H9 (cell line): ENCODE data around the gene GGNBP2. TPM values are rescaled to one million over a fixed set of nuclear protein-coding genes. Genes with fewer than 3 reads are reported as not detected.

Experiments used
- DNase-seq: peaks from one replicate; pipeline ENCODE4 v3.0.0-alpha.2; 2017
- H2AFZ ChIP-seq: one replicate; pipeline ENCODE4 v1.6.1; 2013; ENCODE audit warnings: mild to moderate bottlenecking, low read length, control low read depth, moderate library complexity
- H2AK5ac ChIP-seq: 2 replicates; pipeline ENCODE4 v1.6.1; 2013; ENCODE audit warnings: low read length, control low read depth, mixed read lengths; ENCODE audit not compliant: insufficient read length
- H2BK120ac ChIP-seq: one replicate; pipeline ENCODE4 v1.6.1; 2013; ENCODE audit warnings: low read depth, mild to moderate bottlenecking, low read length, control low read depth, inconsistent platforms; ENCODE audit not compliant: poor library complexity, severe bottlenecking
- H2BK12ac ChIP-seq: 2 replicates; pipeline ENCODE4 v1.6.1; 2013; ENCODE audit warnings: low read length, control low read depth, mixed read lengths, low read depth; ENCODE audit not compliant: insufficient read length
- H2BK15ac ChIP-seq: 2 replicates; pipeline ENCODE4 v1.6.1; 2013; ENCODE audit warnings: low read depth, low read length, control low read depth
- H2BK20ac ChIP-seq: one replicate; pipeline ENCODE4 v1.6.1; 2013; ENCODE audit warnings: low read depth, mild to moderate bottlenecking, low read length, control low read depth, inconsistent platforms; ENCODE audit not compliant: poor library complexity, severe bottlenecking
- H2BK5ac ChIP-seq: 2 replicates; pipeline ENCODE4 v1.6.1; 2013; ENCODE audit warnings: low read length, control low read depth, mixed read lengths; ENCODE audit not compliant: insufficient read length
- H3K14ac ChIP-seq: 2 replicates; pipeline ENCODE4 v1.6.1; 2013; ENCODE audit warnings: low read length, control low read depth; ENCODE audit not compliant: insufficient read depth
- H3K18ac ChIP-seq: 2 replicates; pipeline ENCODE4 v1.6.1; 2013; ENCODE audit warnings: low read depth, mild to moderate bottlenecking, mixed read lengths, low read length, control low read depth; ENCODE audit not compliant: insufficient read length
- H3K23ac ChIP-seq: 2 replicates; pipeline ENCODE4 v1.6.1; 2013; ENCODE audit warnings: low read length, control low read depth, mixed read lengths, low read depth; ENCODE audit not compliant: insufficient read length
- H3K23me2 ChIP-seq: 2 replicates; pipeline ENCODE4 v1.6.1; 2013; ENCODE audit warnings: low read depth, mild to moderate bottlenecking, mixed read lengths, low read length, control low read depth; ENCODE audit not compliant: insufficient read length, poor library complexity, severe bottlenecking
- H3K27ac ChIP-seq: 2 replicates; pipeline ENCODE4 v1.5.1; 2013; ENCODE audit warnings: low read length, control low read depth, mixed read lengths, low read depth; ENCODE audit not compliant: insufficient read length
- H3K27me3 ChIP-seq: 2 replicates; pipeline ENCODE4 v1.6.1; 2013; ENCODE audit warnings: low read length, control low read depth, inconsistent platforms; ENCODE audit not compliant: insufficient read depth
- H3K4ac ChIP-seq: 2 replicates; pipeline ENCODE4 v1.6.1; 2013; ENCODE audit warnings: low read depth, mild to moderate bottlenecking, control low read depth, inconsistent platforms, low read length, moderate library complexity
- H3K4me1 ChIP-seq: 2 replicates; pipeline ENCODE4 v1.6.1; 2013; ENCODE audit warnings: low read length, control low read depth, inconsistent platforms; ENCODE audit not compliant: insufficient read depth
- H3K4me2 ChIP-seq: 2 replicates; pipeline ENCODE4 v1.6.1; 2013; ENCODE audit warnings: low read length, control low read depth, mixed read lengths; ENCODE audit not compliant: insufficient read length, insufficient read depth
- H3K56ac ChIP-seq: 2 replicates; pipeline ENCODE4 v1.6.1; 2013; ENCODE audit warnings: low read depth, mild to moderate bottlenecking, mixed read lengths, low read length, control low read depth; ENCODE audit not compliant: insufficient read length
- H3K79me1 ChIP-seq: 2 replicates; pipeline ENCODE4 v1.6.1; 2013; ENCODE audit warnings: low read depth, mild to moderate bottlenecking, moderate library complexity, low read length, control low read depth, inconsistent platforms; ENCODE audit not compliant: insufficient read depth, poor library complexity, severe bottlenecking
- H3K79me2 ChIP-seq: 2 replicates; pipeline ENCODE4 v1.6.1; 2013; ENCODE audit warnings: low read length, control low read depth, inconsistent platforms; ENCODE audit not compliant: insufficient read depth
- H3K9ac ChIP-seq: 2 replicates; pipeline ENCODE4 v1.6.1; 2013; ENCODE audit warnings: low read length, control low read depth, mixed read lengths; ENCODE audit not compliant: insufficient read length; ENCODE audit errors: extremely low read depth
- H3K9me3 ChIP-seq: one replicate; pipeline ENCODE4 v1.6.1; 2013; ENCODE audit warnings: low read depth, low read length, inconsistent platforms; ENCODE audit not compliant: control insufficient read depth
- H3T11ph ChIP-seq: one replicate; pipeline ENCODE4 v1.6.1; 2013; ENCODE audit warnings: mild to moderate bottlenecking, low read length, control low read depth, inconsistent platforms
- H4K20me1 ChIP-seq: one replicate; pipeline ENCODE4 v1.6.1; 2013; ENCODE audit not compliant: control insufficient read depth, insufficient read length, insufficient read depth
- H4K5ac ChIP-seq: 2 replicates; pipeline ENCODE4 v1.6.1; 2013; ENCODE audit warnings: low read depth, mild to moderate bottlenecking, mixed read lengths, low read length, control low read depth; ENCODE audit not compliant: insufficient read length
- H4K8ac ChIP-seq: replicated peaks from 2 replicates; pipeline ENCODE4 v1.6.1; 2013; ENCODE audit warnings: low read length, control low read depth, mixed read lengths, low read depth; ENCODE audit not compliant: insufficient read length
- H4K91ac ChIP-seq: 2 replicates; pipeline ENCODE4 v1.6.1; 2013; ENCODE audit warnings: low read depth, mild to moderate bottlenecking, moderate library complexity, mixed read lengths, low read length, control low read depth; ENCODE audit not compliant: insufficient read length
- H3K27ac Mint-ChIP-seq, 3 experiments: 2 replicates in 2 of 3; 3 replicates in 1 of 3; pipeline ENCODE4 v1.8.0; 2020 to 2021; ENCODE audit warnings: mixed read lengths in 3 of 3, mild to moderate bottlenecking in 1 of 3, moderate library complexity in 1 of 3
- H3K27me3 Mint-ChIP-seq: 2 replicates; pipeline ENCODE4 v1.8.0; 2021; ENCODE audit warnings: low read depth, mild to moderate bottlenecking, moderate library complexity, mixed read lengths
- H3K36me3 Mint-ChIP-seq, 3 experiments: 2 replicates in 2 of 3; 3 replicates in 1 of 3; pipeline ENCODE4 v1.8.0; 2020 to 2021; ENCODE audit warnings: low read depth in 3 of 3, mixed read lengths in 3 of 3; ENCODE audit not compliant: insufficient read depth in 1 of 3
- H3K4me1 Mint-ChIP-seq, 2 experiments: 2 replicates each; pipeline ENCODE4 v1.8.0; 2020; ENCODE audit warnings: mixed read lengths in 2 of 2
- H3K4me3 Mint-ChIP-seq, 2 experiments: 2 replicates in 1 of 2; 3 replicates in 1 of 2; pipeline ENCODE4 v1.8.0; 2020 to 2021; ENCODE audit warnings: mild to moderate bottlenecking in 2 of 2, mixed read lengths in 2 of 2, moderate library complexity in 1 of 2
- H3K9me3 Mint-ChIP-seq, 2 experiments: 2 replicates in 1 of 2; 3 replicates in 1 of 2; pipeline ENCODE4 v1.8.0; 2020; ENCODE audit warnings: mild to moderate bottlenecking in 2 of 2, mixed read lengths in 2 of 2, moderate library complexity in 1 of 2
- CTCF ChIP-seq: fragments of 200-600 bp; sonication (generic); conservative IDR thresholded peaks from 3 replicates; pipeline ENCODE4 v1.8.0; 2021; ENCODE audit warnings: antibody characterized with exemption, mild to moderate bottlenecking
- WGBS: extraction: QIAGEN DNeasy Blood & Tissue Kit; methylation state at CpG from one replicate; pipeline ENCODE4 v1.1.7; 2013; ENCODE audit warnings: missing lambda C conversion rate, low lambda C conversion rate, mixed read lengths; ENCODE audit not compliant: insufficient read length; ENCODE audit errors: extremely low coverage; 5-methylcytosine and 5-hydroxymethylcytosine counted together
- total RNA-seq: library from RNA; stranded (reverse); gene quantifications from 2 replicates; pipeline ENCODE4 v1.2.1, GENCODE V29; 2021

GGNBP2 gene
- total RNA-seq, 1 experiment from 2014 or later = 52.8 TPM

- Histone ChIP-seq H3K79me2 (peaks cover 13% of the 10 kb centered on the region; the same call in 1 of the 2 replicates), H3T11ph (no peak overlapping the region), H2AK5ac (no peak overlapping the region), H3K18ac (no peak overlapping the region), H2BK20ac (no peak overlapping the region), H4K20me1 (no peaks in the 10 kb centered on the region), H3K23ac (no peak overlapping the region), H4K5ac (no peak overlapping the region), H3K27ac (no peak overlapping the region), H4K8ac (no peak overlapping the region), H3K9ac (peak overlapping the region; percentile 90), H3K23me2 (peaks cover 5% of the 10 kb centered on the region), H2BK15ac (no peak overlapping the region), H3K14ac (no peak overlapping the region), H3K56ac (no peak overlapping the region), H4K91ac (no peak overlapping the region), H3K4ac (no peak overlapping the region), H3K27me3 (no peaks in the 10 kb centered on the region), H2AFZ (no peak overlapping the region), H3K9me3 (no peaks in the 10 kb centered on the region), H2BK12ac (no peak overlapping the region), H3K4me2 (peak overlapping the region; percentile 84), H3K79me1 (no peaks in the 10 kb centered on the region), H2BK5ac (no peak overlapping the region), H3K4me1 (no peaks in the 10 kb centered on the region), H2BK120ac (no peak overlapping the region)
- H3K4me3 Mint-ChIP-seq = peak overlapping the region; percentile 87 to 95
- WGBS = no CpG with 5 or more reads among the region's 7 CpGs
- H3K27ac Mint-ChIP-seq = peak overlapping the region; percentile 38 to 97 (median 79); a peak in 5 of 7 replicates
- H3K36me3 Mint-ChIP-seq = peaks cover 0 to 13% (median 0%) of the 10 kb centered on the region in 3 experiments; a peak in 4 of 7 replicates
- H3K4me1 Mint-ChIP-seq = peaks cover 19 to 25% of the 10 kb centered on the region in 2 experiments
- no peaks in the 10 kb centered on the region for H3K27me3 Mint-ChIP-seq
- no peak for TF ChIP-seq CTCF
- no peaks in the 10 kb centered on the region for H3K9me3 Mint-ChIP-seq
- DNase-seq = no peak
These were observed 1.8 kb downstream of the GGNBP2 start for GRCh38 chr17:36546418-36547093.
